Activated T-helper 2 cell treated with anti-CD3 and anti-CD28 coated beads, Interferon-gamma antibody, Interleukin-2, Interleukin-4, amounts not matched to agents 10 μg/mL and 5 μg/mL and 100 μg/mL, durations not matched to agents 14 hours and 24 hours and 36 hours (primary cell): ENCODE data around the gene XXYLT1. TPM values are rescaled to one million over a fixed set of nuclear protein-coding genes. Genes with fewer than 3 reads are reported as not detected.

Experiments used
- DNase-seq: peaks from one replicate; pipeline ENCODE4 v3.0.0; 2021; ENCODE audit warnings: low spot score
- H3K27ac Mint-ChIP-seq: one replicate; pipeline ENCODE4 v1.8.0; 2021; ENCODE audit warnings: mixed read lengths
- H3K27me3 Mint-ChIP-seq: one replicate; pipeline ENCODE4 v1.8.0; 2021; ENCODE audit warnings: low read depth, mixed read lengths
- H3K36me3 Mint-ChIP-seq: one replicate; pipeline ENCODE4 v1.8.0; 2021; ENCODE audit warnings: low read depth, mixed read lengths
- H3K4me1 Mint-ChIP-seq: one replicate; pipeline ENCODE4 v1.8.0; 2021; ENCODE audit warnings: low read depth, mixed read lengths
- H3K4me3 Mint-ChIP-seq: one replicate; pipeline ENCODE4 v1.8.0; 2021; ENCODE audit warnings: low read depth, mild to moderate bottlenecking, moderate library complexity, mixed read lengths
- H3K9me3 Mint-ChIP-seq: one replicate; pipeline ENCODE4 v1.8.0; 2021; ENCODE audit warnings: mixed read lengths
- intact Hi-C: fragments of 100-400 bp; cut with micrococcal nuclease; formaldehyde crosslinking; loops from one replicate; pipeline ENCODE4 v1.15.1; 2023
- total RNA-seq: library from RNA; stranded (reverse); gene quantifications from 2 replicates; pipeline ENCODE4 v1.2.3, GENCODE V29; 2022

Gene XXYLT1
- total RNA-seq, 1 donor from 2014 or later: 15.8 TPM

- Mint-ChIP-seq H3K9me3 (peaks cover 3% of the 10 kb centered on the region), H3K27me3 (no peaks in the 10 kb centered on the region), H3K27ac (peak overlapping the region; percentile 21), H3K36me3 (peaks cover 4% of the 10 kb centered on the region), H3K4me1 (peaks cover 38% of the 10 kb centered on the region), H3K4me3 (no peak overlapping the region)
- intact Hi-C loops: loop anchor here (5.0 kb wide), 1 partner anchor 33 kb away; no protein-coding TSS in a partner anchor
- no peak for DNase-seq
Measured at GRCh38 chr3:195185583-195185982, 85.4 kb downstream of the XXYLT1 start.

DNA sequence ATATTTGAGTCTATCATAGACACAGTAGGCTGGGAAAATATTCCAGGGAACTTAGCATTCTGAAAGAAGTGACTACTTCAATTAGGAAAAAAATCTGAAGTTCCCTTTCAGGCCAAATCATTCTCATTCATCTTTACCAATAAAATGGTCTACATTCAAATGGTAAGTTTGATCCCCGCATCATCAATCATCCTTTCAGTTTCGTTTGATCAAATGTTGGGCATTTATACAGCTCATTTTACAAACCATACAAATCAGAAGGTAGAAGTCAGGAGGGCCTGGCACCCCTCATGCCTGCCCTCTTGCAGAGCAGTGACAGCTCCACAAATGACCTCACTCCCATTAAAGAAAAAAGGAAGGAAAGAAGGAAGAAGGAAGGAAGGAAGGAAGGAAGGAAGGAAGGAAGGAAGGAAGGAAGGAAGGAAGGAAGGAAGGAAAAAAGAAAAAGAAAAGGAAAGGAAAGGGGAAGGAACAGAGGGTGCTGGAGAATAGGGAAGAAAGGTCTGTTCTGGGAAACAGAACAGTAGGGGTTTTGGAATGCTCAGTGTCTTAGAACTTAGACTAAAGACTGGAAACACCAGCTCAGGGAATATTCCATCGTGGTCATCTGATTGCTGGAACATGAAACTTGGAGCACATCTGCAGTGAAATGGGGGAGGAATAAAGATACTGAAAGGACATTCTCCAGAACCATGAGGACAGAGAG is 86.1 kb downstream of the XXYLT1 start:
- intact Hi-C loops: loop anchor here (5.0 kb wide), 1 partner anchor 33 kb away; no protein-coding TSS in a partner anchor
- DNase-seq: no peak
- peaks cover 4% of the 10 kb centered on the region for H3K36me3 Mint-ChIP-seq
- no peaks in the 10 kb centered on the region for H3K27me3 Mint-ChIP-seq
- H3K9me3 Mint-ChIP-seq: peaks cover 3% of the 10 kb centered on the region
- H3K4me1 Mint-ChIP-seq: peaks cover 38% of the 10 kb centered on the region
- no peak overlapping the region for H3K27ac Mint-ChIP-seq
- H3K4me3 Mint-ChIP-seq: no peak overlapping the region

- intact Hi-C loops: no loop called here
- DNase-seq: no peak
Measured at GRCh38 chr3:195183071-195183776, 87.7 kb downstream of the XXYLT1 start.

DNA sequence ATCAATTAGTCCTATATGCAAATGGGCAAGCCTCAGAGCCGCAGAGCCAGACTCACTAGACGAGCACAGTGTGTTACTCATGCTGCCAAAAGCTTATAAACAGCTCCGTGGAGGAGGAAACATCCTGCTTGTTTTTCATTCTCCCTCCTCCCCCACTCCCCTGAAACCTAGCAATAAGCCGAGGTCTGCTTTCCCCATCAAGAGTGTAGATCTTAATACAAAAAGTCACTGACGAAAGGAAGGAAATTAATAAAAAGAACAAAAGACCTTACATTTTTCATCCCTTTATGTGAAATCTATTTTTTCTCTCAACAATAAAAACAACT is 88.5 kb downstream of the XXYLT1 start:
- DNase-seq: no peak
- Mint-ChIP-seq H3K4me3 (no peak overlapping the region), H3K9me3 (no peaks in the 10 kb centered on the region), H3K27me3 (no peaks in the 10 kb centered on the region), H3K27ac (peak overlapping the region; percentile 12), H3K4me1 (peaks cover 42% of the 10 kb centered on the region), H3K36me3 (no peaks in the 10 kb centered on the region)
- intact Hi-C loops: no loop called here

More at GRCh38 chr3:195183071-195183776, 87.7 kb downstream of the XXYLT1 start:
- no peaks in the 10 kb centered on the region for H3K9me3 Mint-ChIP-seq
- no peak overlapping the region for H3K4me3 Mint-ChIP-seq
- peaks cover 39% of the 10 kb centered on the region for H3K4me1 Mint-ChIP-seq
- no peaks in the 10 kb centered on the region for H3K36me3 Mint-ChIP-seq
- no peaks in the 10 kb centered on the region for H3K27me3 Mint-ChIP-seq
- H3K27ac Mint-ChIP-seq: no peak overlapping the region

DNA sequence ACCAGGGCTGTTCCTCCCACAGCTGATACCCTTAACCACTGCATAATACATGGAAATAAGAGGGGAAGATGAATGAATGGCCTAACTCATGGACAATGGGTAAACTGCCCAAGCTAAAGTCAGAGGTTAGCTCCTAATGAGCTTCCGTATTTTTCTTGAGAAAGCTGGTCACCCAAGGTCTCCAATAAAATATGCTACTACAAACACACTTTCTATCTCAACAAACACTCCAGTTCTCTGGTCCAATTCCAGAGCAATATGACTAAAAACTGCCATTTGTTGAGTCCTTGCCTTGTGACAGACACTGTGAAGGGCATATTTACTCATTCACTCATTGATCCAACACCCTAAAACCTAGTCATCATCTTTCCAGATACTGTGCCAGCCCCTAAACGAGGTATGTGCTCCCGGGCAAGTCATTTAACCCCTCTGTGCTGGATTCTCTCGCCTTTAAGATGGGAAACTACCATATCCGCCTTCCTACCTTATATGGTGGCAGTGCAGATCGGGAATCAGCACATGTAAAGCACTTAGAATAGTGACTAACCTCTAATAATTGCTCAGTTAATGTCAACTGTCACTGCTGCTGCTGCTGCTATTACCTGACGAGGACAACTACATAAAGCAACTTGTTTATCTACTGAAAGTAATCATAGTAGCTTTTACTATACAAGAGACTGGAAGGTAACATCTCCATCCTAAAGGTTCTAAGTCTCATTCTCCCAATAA is 89.1 kb downstream of the XXYLT1 start:
- intact Hi-C loops: no loop called here
- no peak overlapping the region for H3K27ac Mint-ChIP-seq
- no peaks in the 10 kb centered on the region for H3K27me3 Mint-ChIP-seq
- H3K4me3 Mint-ChIP-seq: no peak overlapping the region
- no peaks in the 10 kb centered on the region for H3K36me3 Mint-ChIP-seq
- peaks cover 42% of the 10 kb centered on the region for H3K4me1 Mint-ChIP-seq
- H3K9me3 Mint-ChIP-seq: no peaks in the 10 kb centered on the region
- no peak for DNase-seq

DNA sequence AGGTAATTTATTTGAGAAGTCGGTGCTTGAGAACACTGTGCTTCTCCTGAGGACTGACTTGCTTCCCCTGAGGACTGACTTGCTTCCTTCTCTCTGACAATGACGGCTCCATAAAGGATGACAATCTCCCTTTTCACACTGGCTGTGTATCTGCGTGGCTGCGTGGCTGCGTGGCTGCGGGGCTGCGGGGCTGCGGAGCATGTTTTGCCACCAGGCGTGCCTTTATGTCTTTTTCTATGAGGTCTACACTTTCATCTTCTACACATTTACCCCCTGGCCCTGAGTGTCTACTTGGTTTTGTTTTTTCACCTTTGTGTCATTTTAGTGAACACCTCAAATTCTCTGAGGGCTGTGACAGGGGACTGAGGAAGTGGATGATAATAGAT is 89.9 kb downstream of the XXYLT1 start:
- intact Hi-C loops: no loop called here
- H3K27ac Mint-ChIP-seq: no peak overlapping the region
- no peak overlapping the region for H3K4me3 Mint-ChIP-seq
- H3K4me1 Mint-ChIP-seq: peaks cover 35% of the 10 kb centered on the region
- H3K27me3 Mint-ChIP-seq: no peaks in the 10 kb centered on the region
- no peak for DNase-seq
- no peaks in the 10 kb centered on the region for H3K36me3 Mint-ChIP-seq
- no peaks in the 10 kb centered on the region for H3K9me3 Mint-ChIP-seq

GRCh38 chr3:195180490-195181112 is 90.4 kb downstream of the XXYLT1 start:
- Mint-ChIP-seq H3K36me3 (no peaks in the 10 kb centered on the region), H3K4me3 (no peak overlapping the region), H3K4me1 (peaks cover 30% of the 10 kb centered on the region), H3K27ac (no peak overlapping the region), H3K27me3 (no peaks in the 10 kb centered on the region), H3K9me3 (no peaks in the 10 kb centered on the region)
- intact Hi-C loops: no loop called here
- DNase-seq: no peak

- Mint-ChIP-seq H3K36me3 (no peaks in the 10 kb centered on the region), H3K4me1 (peaks cover 26% of the 10 kb centered on the region)
Measured at GRCh38 chr3:195179776-195180489, 91.0 kb downstream of the XXYLT1 start.

DNA sequence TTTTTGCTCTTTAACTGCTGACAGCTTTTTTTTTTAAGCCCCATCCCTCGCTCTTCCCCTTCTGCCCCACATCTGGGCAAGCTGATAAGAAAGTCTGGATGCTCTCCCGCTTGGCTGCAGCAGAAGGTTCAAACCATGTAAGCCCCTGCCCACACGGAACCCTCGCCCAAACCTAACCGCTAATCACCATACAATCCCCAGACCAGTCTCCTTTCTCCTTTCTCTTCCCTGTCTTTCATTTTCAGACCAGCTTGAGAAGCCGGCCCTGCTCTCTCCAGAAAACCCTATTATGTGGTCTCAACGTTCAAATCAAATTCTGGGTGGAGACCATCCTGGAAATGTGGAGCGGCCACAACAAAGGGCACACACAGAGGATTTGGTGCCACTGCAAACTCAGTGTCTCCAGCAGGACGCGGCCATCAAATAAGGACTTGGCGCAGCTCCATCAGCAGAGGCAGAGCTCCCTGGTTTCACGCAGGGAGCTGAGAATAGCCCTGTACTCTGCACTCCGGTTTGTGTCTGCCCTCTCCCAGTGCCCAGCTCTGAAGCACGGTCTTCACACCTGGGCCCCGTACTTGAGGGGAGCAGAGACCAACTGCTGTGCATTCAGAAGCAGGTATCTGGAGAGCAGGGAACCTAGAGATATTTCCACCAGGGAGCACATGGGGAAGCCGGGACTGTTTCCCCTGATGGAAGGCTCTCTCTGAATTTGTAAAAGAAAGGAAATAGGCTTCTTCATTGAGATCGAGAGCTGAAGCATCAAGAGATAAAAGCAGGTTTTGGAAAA is 92.6 kb downstream of the XXYLT1 start:
- intact Hi-C loops: no loop called here
- H3K27me3 Mint-ChIP-seq: no peaks in the 10 kb centered on the region
- no peaks in the 10 kb centered on the region for H3K9me3 Mint-ChIP-seq
- no peaks in the 10 kb centered on the region for H3K36me3 Mint-ChIP-seq
- no peak for DNase-seq
- peaks cover 17% of the 10 kb centered on the region for H3K4me1 Mint-ChIP-seq
- H3K27ac Mint-ChIP-seq: peak overlapping the region; percentile 58
- H3K4me3 Mint-ChIP-seq: no peak overlapping the region

More at GRCh38 chr3:195179776-195180489, 91.0 kb downstream of the XXYLT1 start:
- Mint-ChIP-seq H3K27ac (no peak overlapping the region), H3K9me3 (no peaks in the 10 kb centered on the region), H3K4me3 (no peak overlapping the region), H3K27me3 (no peaks in the 10 kb centered on the region)
- intact Hi-C loops: no loop called here
- DNase-seq: no peak

GRCh38 chr3:195177422-195178123 is 93.4 kb downstream of the XXYLT1 start:
- intact Hi-C loops: no loop called here
- Mint-ChIP-seq H3K9me3 (no peaks in the 10 kb centered on the region), H3K27me3 (no peaks in the 10 kb centered on the region), H3K36me3 (no peaks in the 10 kb centered on the region), H3K27ac (no peak overlapping the region), H3K4me3 (no peak overlapping the region), H3K4me1 (peaks cover 12% of the 10 kb centered on the region)
- no peak for DNase-seq

- no peaks in the 10 kb centered on the region for H3K36me3 Mint-ChIP-seq
- H3K27me3 Mint-ChIP-seq: no peaks in the 10 kb centered on the region
Measured at GRCh38 chr3:195176776-195177175, 94.2 kb downstream of the XXYLT1 start.

More at GRCh38 chr3:195176776-195177175, 94.2 kb downstream of the XXYLT1 start:
- DNase-seq: no peak
- Mint-ChIP-seq H3K4me3 (no peak overlapping the region), H3K4me1 (peaks cover 4% of the 10 kb centered on the region), H3K9me3 (no peaks in the 10 kb centered on the region), H3K27ac (no peak overlapping the region)
- intact Hi-C loops: no loop called here
